Measurements from ENCODE around the gene SLC9A5.

Gene SLC9A5

GRCh38 chr16:67277999-67278772 lies 29.4 kb downstream of the SLC9A5 start:
- FAIRE-seq (no peak), DNase-seq (ENCODE audit: extremely low spot score, insufficient read length, low read depth) (no peak)

GRCh38 chr16:67278773-67279295 lies 30.1 kb downstream of the SLC9A5 start:
- peak; percentile 58 for DNase-seq (ENCODE audit: extremely low spot score, insufficient read length, low read depth)
- FAIRE-seq = peak; percentile 21

DNA sequence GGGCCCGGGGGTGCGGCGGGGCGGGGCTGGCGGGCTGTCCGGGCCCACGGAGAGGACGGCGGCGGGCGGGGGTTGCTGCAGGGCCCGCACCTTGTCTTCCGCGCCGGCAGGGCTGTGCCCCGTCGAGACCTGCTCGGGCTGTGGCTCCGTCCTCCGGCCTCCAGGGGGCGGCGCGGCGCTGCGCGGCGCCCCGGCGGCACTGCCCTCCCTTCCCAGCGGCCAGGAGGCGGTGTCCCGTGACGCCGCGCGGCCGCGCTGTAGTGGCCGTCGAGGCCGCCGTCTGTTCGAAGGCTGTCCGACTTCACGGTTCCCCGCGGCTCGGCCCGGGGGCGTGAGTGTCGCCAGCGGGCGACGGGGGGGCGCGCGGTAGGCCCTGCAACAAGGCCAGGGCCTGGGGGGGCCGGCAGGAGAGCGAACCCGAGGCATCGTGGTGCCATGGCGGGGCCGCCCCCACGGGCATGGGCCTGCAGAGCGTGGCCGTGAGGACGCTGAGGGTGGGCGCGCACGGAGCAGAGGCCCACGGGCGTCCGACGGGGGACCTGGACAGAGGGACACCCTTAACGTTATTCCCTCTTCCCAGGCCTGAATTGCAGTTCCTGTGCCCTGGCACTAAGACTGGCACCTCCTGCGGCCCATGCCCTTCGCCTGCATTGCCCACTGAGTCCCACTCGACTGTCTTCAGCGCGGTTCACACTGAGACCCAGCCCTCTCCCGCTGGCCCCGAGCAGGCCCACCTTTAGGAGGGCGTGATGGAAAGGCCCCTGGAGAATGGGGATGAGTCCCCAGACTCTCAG lies 30.7 kb downstream of the SLC9A5 start, which contains the start of gene PLEKHG4:
Gene PLEKHG4 (plus strand): TSS at position 237 of the 794 bp plus-strand sequence. CDS start 513 bp downstream, at position 750.
- DNase-seq (ENCODE audit: extremely low spot score, insufficient read length, low read depth) (peak; percentile 92), FAIRE-seq (peak; percentile 51)

GRCh38 chr16:67280090-67281015 lies 31.6 kb downstream of the SLC9A5 start:
- FAIRE-seq (no peak), DNase-seq (ENCODE audit: extremely low spot score, insufficient read length, low read depth) (no peak)

DNA sequence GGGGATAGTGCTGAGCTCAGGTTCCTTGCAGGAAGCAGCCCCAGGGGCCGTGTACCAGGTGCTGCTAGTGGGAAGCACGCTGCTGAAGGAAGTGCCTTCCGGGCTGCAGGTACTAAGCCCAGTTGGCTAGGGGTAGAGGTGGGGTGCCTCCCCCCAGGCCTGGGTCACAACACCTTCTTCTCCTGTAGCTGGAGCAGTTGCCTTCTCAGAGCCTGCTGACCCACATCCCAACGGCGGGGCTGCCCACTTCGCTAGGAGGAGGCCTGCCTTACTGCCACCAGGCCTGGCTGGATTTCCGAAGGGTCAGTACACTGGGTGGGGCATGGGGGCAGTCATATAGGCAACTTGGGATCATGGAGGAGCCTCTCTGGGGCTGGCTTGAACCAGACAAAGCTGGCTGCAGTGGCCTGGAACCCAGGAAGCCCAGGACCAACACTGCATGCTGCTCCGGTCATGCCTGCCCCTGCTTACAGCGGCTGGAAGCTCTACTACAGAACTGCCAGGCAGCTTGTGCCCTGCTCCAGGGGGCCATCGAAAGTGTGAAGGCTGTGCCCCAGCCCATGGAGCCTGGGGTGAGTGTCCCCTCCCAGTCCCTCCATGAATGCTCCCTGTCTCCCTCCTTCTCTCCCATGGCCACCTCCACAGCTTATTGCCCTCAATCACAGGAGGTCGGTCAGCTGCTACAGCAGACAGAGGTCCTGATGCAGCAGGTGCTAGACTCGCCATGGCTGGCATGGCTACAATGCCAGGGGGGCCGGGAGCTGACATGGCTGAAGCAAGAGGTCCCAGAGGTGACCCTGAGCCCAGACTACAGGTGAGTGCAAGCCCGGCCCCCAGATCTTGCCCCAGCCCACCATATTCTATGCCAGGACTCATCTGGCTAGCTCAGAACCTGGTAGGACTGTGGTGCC lies 33.0 kb downstream of the SLC9A5 start:
- DNase-seq (ENCODE audit: extremely low spot score, insufficient read length, low read depth) (no peak), FAIRE-seq (no peak)

DNA sequence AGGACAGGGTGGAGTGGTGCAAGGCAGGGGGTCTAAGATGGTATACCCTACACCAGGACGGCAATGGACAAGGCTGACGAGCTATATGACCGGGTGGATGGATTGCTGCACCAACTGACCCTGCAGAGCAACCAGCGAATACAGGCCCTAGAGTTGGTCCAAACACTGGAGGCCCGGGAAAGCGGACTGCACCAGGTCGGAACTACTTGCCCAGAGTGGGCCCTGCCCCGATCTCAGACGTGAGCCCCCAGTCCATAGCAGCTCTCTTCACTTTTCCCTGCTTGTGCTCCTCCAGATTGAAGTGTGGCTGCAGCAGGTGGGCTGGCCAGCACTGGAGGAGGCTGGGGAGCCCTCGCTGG lies 33.6 kb downstream of the SLC9A5 start:
- DNase-seq (ENCODE audit: extremely low spot score, insufficient read length, low read depth) = no peak
- FAIRE-seq = no peak

GRCh38 chr16:67283039-67283825 lies 34.5 kb downstream of the SLC9A5 start:
- DNase-seq (ENCODE audit: extremely low spot score, insufficient read length, low read depth) (no peak), FAIRE-seq (no peak)

- no peak for DNase-seq (ENCODE audit: extremely low spot score, insufficient read length, low read depth)
- FAIRE-seq = no peak
Measured at GRCh38 chr16:67283826-67284555, 35.2 kb downstream of the SLC9A5 start.

DNA sequence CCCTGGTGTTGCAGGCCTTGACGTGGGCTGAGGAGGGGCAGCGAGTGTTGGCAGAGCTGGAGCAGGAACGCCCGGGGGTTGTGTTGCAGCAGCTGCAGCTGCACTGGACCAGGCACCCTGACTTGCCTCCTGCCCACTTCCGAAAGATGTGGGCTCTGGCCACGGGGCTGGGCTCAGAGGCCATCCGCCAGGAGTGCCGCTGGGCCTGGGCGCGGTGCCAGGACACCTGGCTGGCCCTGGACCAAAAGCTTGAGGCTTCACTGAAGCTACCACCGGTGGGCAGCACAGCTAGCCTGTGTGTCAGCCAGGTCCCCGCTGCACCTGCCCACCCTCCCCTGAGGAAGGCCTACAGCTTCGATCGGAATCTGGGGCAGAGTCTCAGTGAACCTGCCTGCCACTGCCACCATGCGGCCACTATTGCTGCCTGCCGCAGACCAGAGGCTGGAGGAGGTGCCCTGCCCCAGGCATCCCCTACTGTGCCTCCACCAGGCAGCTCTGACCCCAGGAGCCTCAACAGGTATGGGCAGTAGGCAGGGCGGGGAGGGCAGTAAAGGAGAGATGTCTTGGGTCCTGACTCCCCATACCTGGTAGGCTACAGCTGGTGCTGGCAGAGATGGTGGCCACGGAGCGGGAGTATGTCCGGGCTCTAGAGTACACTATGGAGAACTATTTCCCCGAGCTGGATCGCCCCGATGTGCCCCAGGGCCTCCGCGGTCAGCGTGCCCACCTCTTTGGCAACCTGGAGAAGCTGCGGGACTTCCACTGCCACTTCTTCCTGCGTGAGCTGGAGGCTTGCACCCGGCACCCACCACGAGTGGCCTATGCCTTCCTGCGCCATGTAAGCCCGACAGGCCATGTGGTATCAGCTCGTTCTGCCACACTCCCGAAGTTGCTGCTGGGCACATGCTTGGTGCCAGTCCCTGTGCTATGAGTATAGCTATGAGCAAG lies 36.2 kb downstream of the SLC9A5 start:
- FAIRE-seq (no peak), DNase-seq (ENCODE audit: extremely low spot score, insufficient read length, low read depth) (no peak)

DNA sequence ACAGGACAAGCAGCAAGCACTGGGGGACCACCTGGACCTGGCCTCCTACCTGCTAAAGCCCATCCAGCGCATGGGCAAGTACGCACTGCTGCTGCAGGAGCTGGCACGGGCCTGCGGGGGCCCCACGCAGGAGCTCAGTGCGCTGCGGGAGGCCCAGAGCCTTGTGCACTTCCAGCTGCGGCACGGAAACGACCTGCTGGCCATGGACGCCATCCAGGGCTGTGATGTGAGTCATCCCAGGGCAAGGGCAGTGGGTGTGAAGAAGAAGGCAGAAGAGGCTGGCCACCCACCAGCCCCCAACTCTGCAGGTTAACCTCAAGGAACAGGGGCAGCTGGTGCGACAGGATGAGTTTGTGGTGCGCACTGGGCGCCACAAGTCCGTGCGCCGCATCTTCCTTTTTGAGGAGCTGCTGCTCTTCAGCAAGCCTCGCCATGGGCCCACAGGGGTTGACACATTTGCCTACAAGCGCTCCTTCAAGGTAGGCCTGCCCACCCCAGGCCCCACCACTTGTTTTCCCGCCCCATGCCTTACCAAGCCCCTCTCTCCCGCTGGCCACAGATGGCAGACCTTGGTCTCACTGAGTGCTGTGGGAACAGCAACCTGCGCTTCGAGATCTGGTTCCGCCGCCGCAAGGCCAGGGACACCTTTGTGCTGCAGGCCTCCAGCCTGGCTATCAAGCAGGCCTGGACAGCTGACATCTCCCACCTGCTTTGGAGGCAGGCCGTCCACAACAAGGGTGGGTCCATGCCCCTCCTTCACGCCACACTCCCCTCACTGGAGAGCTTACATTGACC lies 37.9 kb downstream of the SLC9A5 start:
- FAIRE-seq (no peak), DNase-seq (ENCODE audit: extremely low spot score, insufficient read length, low read depth) (no peak)

- FAIRE-seq (no peak), DNase-seq (ENCODE audit: extremely low spot score, insufficient read length, low read depth) (no peak)
Measured at GRCh38 chr16:67287960-67288359, 39.2 kb downstream of the SLC9A5 start.

GRCh38 chr16:67291461-67291860 lies 42.7 kb downstream of the SLC9A5 start:
- FAIRE-seq = no peak
- DNase-seq (ENCODE audit: extremely low spot score, insufficient read length, low read depth) = no peak

- FAIRE-seq (no peak), DNase-seq (ENCODE audit: extremely low spot score, insufficient read length, low read depth) (no peak)
Measured at GRCh38 chr16:67294171-67294757, 45.5 kb downstream of the SLC9A5 start.

- DNase-seq (ENCODE audit: extremely low spot score, insufficient read length, low read depth) = no peak
Measured at GRCh38 chr16:67294938-67295361, 46.2 kb downstream of the SLC9A5 start.

DNA sequence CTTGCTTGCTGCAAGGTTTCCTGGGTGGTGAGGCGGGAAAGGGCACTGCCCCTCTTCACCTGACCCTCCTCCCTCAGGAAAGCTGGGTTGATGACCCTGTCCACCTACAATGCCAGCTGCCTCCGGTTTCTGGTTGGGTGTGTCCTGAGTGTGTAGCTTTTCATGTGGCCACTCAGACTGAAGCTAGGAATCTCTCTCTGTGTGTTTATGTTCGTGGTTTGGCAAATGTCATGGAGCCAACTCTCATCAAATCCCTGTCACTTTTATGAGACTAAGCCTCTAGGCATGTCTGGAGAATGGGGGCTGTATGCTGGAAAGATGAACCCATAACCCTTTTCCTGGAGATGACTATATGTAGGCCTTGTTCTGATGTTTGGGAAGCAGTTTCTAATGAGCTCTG lies 47.6 kb downstream of the SLC9A5 start:
- DNase-seq (ENCODE audit: extremely low spot score, insufficient read length, low read depth) = no peak
- FAIRE-seq = no peak

More at GRCh38 chr16:67294938-67295361, 46.2 kb downstream of the SLC9A5 start:
- FAIRE-seq = no peak

All from GM18507 (cell line).